NCI-H345 treated with DMSO at 0.1 percent for 48 hours (cell line): ENCODE results near the gene VSIG1.

Source experiments
- DNase-seq: peaks from one replicate; lab custom pipeline; 2025; ENCODE audit not compliant: unreplicated experiment; lab: John Stamatoyannopoulos, UW

Gene VSIG1

DNA sequence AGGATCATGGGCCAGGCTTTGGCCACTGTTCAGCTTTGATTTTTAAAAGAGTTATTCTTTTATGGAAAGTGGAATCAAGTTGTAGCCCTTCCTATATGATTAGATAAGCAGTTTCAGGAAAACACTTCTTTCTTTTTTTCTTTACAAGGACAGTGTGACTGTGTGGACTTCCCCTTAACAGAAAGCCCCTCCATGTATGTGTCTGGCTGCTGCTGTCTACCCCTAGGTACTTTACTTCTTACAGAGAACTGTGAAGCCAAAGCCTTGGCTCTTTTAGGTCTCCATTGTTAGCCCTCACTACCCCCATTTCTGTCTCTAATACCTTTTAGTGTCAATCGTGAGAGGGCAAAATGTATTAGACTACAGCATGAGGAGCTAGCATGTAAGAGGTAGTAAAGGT is 19.1 kb downstream of the VSIG1 start:
- no peak for DNase-seq

DNA sequence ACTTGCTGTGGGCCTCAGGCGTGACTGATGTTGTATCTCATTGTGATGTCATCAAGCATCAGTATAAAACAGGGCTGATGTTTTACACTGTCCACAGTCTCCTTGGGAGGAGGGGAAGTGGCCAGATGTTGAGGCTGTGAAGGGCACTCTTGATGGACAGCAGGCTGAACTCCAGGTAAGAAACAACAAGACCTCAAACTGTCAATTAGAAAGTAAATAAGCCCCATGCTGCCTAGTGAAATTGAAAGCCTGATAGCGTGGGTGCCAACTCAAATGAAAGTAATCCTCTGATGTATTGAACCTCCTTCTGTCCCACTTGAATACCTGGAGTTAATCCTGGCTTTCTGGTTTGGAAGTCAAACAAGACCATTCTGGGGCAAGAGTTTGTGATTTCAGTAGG is 19.7 kb downstream of the VSIG1 start:
- DNase-seq: no peak

DNA sequence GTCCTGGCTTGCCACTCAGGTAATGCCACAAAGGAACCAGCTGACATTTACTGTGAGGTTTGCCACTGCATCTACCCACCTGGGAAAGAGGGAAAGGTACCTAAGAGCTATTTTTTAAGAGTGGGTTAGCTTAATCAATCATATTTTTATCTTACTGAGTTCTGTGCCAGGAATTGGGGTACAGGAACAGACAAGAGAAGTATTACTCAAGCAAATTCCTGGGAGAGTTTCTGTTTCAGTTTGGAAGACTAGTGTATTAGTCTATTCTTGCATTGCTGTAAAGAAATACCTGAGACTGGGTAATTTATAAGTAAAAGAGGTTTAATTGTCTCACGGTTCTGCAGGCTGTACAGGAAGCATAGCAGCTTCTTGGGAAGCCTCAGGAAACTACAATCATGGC is 23.3 kb downstream of the VSIG1 start:
- no peak for DNase-seq

DNA sequence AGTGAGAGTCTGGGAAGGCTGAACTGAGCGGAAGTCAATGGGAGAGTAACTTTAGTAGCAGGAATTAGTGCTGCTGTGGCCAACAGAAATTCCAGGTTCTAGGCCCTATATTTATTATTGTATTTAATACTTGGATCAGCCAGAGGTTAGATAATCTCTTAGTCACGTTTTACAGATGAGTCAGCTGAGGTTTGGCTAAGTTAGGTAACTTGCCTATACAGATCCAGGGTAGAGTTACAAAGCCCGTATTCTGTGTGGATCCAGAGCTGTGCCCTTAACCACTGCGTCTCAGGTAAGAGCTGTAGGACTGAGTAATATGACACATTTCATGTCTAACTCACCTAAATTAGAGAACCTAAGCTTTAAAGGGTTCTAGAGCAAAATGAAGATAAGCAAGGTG is 26.0 kb downstream of the VSIG1 start:
- no peak for DNase-seq

DNA sequence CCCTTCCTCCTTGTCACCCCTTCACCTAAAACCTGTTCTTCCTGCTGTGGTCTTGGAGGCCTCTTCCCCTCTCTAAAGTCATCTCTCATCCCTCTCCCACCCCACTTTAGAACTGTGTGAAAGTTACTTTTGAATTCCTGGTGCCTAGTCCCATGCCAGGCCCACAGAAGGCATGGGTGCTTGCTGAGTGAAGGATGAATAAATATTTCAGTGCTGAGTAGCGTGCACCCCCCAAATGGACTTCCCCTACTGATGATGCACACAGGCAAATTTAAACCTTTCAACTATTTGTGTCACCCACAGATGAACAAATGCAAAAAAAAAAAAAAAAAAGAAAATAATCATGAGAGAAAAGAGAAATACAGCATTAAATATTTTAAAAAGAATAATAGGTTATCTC is 26.7 kb downstream of the VSIG1 start:
- no peak for DNase-seq

DNA sequence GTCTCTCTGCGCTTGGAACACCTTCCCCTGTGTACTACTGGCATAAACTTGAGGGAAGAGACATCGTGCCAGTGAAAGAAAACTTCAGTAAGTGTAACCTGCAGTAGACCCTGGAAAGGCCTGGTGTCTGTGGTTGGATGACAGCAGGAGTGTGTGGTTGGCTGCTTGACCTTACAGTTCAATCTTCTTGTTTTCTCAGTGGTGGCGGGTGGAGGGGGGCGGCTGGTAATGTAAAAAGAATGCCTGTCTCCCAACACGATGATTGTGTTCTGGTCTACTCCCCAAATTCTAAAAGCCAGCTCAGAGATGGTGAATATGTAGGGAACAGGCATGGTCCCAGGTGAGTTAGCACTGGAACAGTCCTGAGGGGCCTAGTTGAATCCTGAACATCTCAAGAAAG is 27.9 kb downstream of the VSIG1 start:
- DNase-seq: no peak

DNA sequence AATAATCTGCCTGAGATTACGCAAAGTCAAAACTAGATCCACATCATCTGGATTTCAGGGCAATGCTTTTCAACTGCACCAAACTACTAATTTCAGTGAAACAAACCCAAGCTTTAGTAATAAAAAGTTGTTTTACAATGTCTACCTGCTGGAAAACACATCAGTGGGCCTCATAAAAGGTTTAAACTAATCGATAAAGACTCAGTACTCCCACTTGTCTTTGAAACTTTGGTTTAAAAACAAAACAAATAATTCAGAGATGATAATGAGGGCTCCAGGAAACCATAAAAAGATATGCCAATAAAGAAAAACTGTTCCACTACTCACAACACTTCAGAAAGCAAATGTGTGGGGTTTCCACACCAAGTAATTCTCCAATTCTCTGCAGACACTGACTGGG is 36.2 kb downstream of the VSIG1 start:
- DNase-seq: no peak

DNA sequence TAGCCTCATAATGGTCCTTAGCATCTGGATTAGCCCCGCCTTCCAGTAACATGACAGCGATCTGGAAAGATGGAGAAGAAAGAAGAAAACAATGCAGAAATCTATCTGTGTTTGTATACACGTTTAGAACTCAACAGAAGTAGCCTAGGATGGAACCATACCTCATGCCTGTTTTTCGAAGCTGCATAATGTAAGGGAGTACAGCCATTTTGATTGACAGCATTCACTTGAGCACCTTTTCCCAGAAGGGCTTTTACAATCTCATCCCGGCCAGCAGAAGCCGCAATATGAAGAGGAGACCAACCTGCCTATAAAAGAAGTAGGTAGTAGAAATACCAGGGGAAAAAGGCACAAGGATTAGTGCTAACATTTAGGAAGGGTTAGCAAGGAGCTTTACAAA is 42.9 kb downstream of the VSIG1 start:
- no peak for DNase-seq

DNA sequence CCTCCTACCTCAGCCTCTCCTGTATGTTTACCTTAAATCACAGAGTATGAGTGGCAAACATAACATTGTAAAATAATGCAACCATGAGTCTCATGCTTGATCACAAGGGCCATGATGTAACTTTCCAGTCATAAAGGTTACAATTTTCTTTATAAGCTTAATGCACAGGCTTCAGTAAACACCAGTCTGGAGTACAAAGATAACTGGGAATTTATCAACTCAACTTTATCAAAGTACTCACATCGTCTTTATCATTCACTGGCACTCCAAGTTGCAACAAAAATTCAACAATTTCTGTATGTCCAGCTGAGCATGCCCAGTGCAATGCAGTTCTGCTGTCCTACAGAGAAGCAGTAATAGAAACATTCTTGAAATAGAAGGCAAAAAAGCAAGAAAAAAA is 43.6 kb downstream of the VSIG1 start:
- DNase-seq: no peak

DNA sequence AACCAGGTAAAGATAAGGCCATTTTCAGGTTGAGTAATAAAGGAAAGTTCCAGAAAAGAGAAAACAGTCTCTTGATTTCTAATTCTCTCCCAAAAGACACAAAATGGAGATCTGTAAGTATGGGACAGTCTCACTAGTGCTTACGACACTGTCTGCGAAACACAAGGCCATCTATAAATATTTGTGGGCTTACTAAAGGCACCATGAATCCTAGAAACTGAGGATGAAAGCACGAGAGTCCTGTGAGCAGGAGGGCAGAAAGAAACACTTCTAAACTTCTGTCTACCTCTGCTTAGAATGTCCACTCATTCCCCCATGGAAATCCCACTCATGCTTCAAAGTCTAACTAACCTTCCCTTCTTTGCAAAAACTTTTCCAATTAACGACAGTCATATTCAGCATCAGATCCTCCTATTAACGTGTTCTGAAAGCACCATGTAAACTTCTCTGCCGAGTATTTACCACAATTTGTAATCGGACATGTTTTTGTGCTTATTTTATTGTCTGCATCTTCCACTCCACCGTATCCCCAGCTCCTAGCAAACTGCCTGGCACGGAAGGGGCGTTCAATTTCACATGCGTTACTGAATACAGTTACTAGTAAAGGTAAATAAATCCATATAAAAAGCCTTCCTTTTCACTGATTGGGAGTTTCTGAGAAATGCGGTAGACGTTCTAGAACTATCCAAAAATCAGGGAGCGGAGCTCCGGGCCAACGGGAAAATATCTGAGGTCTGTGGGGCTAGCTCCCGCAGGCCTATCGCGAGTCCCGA is 45.8 kb downstream of the VSIG1 start:
- DNase-seq: peak; percentile 9

DNA sequence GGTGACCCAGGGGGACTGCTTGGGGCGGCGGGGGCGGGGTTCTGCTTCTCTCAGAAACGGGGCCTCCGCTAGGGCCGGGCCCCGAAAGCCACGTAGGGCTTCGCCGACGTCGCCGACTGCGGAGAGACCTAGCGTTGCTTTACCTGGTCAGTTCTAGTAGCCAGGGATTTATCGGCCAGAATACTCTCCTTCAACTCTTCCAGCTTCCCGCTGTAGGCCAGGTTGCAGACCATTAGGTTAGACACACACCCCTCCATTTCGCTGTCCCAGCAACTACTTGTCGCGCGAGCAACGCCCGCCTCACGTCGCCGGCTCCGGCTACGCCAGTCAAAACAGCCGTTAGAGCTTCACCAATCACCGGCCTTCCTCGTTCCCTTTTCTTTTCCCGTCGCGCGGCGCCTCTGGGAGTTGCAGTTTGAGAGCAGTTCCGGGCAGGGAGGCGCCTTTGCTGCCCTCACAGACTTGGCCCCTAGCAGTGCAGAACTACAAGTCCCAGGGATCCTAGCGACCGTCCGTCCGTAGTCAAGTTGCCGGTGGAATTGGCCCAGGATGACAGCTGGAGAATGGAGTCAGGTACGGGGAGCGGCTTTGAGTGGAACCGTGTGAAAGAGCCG is 46.5 kb downstream of the VSIG1 start, which contains the start of the genes ATG4A and PSMD10:
Gene ATG4A, plus strand, starts transcription at position 515 of the 614 bp plus-strand sequence. Its CDS starts 49 bp downstream, at position 564.
Gene PSMD10, minus strand, starts transcription at position 279 of the 614 bp plus-strand sequence. Its CDS starts 22 bp downstream, at position 257.
- DNase-seq: peak; percentile 93

DNA sequence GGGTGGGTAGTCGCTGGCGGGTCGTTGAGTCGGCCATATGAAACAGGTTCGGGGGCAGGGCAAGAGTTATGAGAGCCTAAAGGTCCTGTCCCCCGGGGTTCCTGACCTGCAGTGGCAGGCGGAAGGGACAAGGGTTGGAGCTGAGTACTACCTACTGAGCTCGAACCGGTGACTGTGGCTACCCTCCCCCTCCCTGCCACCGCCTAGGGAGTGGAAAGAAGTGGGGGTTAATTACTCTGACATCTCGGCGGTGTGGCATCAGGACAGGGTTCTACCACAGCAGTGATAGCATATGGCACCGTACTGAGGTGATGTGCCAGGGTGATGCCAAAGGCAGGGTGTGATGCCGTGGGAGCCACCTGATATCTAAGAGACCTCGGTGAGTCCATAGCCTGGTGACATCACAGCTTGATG is 47.0 kb downstream of the VSIG1 start:
- peak; percentile 37 for DNase-seq

DNA sequence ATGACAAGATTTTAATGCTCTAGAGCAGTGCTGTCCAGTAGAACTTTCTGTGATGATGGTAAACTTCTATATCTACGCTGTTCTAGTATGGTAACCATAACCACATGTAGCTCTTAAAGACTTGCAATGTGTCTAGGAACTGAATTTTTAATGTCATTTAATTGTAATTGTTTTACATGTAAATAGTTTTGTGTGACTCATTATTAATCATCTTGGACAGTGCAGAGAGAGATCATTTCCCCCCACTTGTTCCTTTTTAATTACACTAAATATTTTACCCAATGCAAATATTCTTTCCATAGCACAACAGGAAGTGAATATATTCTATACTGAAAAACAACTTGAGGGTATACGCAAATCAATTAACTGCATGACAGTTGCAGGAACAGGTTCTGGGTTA is 52.5 kb downstream of the VSIG1 start:
- no peak for DNase-seq

DNA sequence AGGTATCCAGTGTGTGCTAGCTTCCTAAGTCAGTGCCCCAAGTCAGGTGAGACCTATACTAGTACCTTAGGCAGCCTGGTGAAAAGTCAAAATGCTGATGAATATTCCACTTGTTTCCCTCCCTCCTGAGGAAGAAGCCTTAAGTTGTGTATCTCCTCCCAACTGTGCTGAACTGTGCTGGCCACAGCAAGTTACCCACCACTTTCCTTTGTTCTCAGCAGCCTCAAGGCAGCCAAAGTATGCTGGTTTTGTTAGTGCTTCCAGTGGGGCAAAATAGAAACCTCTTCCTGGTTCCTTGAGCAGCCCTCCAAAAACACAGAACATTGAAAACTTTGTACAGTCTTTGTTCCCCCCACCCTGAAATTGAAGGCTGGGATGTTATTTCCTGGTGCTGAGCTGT is 60.6 kb downstream of the VSIG1 start:
- DNase-seq: no peak

DNA sequence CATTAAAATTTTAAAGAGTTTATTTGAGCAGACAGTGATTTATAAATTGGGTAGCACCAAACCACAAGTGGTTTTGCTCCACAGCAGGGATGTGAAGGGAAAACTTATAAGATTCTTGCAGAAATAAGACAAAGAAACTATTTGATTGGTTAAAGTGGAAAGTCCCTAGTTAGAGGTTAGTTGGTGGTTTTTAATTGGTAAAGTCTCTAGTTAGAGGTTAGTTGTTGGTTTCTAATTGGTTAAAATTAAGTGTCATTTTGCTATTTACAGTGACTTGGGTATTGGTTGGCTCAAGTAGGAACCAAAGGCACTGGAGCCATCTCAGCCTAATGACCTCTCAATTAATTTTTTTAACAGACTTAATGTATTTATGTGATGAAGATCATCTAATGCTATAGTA is 69.7 kb downstream of the VSIG1 start:
- DNase-seq: no peak

DNA sequence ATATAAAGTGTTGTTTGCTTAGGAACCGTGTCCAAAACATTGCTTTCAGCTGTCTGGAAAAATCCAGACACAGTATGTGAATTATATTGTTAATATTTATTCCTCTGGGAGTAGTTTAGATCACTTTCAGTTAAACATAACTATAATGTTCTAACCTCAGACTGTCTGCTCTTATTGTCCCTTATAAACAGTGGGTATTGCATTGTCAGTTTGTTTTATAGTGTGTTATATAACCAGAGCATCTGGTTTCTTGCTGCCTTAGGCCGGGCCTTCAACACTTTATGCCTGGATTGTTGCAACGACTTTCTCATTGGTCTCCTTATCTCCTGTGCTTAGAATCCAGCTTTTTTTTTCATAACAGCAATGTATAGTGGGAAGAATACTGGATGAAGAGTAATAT is 73.1 kb downstream of the VSIG1 start:
- no peak for DNase-seq

DNA sequence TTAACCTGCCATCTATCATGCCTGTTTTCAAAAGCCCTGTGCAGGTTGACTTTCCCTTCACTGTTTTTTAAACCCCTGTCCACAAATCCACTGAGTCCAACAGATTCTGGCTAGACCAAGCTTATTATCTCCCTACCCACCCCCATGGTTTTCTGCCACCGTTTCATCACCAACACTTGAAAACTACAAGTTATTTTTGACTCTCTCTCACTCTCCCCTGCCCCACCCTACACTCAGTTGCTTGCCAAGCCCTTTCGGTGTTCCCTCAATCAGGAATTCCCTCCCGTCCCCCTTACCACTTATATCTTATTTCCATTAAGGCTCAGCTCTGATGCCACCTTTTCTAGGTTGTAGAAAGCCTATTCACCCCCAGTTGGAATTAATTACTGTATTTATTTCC is 76.4 kb downstream of the VSIG1 start:
- no peak for DNase-seq

DNA sequence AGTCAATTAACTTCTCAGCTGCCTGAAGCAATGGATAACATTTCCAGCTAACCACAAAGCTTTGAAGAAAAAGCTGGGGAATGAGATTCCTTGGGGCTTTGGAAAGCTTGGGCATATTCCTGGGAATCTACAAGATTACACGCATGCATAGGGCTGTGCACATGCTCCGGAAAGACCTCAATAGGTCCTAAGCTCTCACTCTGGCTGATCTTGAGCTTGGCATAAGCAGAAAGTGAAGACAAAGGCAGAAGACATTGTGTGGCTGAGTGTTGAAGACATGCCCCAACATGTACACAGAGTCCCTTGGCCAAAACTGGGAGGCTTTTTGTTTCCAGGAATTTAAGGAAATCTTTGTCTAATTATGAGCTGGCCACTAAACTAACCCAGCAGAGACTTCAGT is 77.9 kb downstream of the VSIG1 start:
- no peak for DNase-seq

DNA sequence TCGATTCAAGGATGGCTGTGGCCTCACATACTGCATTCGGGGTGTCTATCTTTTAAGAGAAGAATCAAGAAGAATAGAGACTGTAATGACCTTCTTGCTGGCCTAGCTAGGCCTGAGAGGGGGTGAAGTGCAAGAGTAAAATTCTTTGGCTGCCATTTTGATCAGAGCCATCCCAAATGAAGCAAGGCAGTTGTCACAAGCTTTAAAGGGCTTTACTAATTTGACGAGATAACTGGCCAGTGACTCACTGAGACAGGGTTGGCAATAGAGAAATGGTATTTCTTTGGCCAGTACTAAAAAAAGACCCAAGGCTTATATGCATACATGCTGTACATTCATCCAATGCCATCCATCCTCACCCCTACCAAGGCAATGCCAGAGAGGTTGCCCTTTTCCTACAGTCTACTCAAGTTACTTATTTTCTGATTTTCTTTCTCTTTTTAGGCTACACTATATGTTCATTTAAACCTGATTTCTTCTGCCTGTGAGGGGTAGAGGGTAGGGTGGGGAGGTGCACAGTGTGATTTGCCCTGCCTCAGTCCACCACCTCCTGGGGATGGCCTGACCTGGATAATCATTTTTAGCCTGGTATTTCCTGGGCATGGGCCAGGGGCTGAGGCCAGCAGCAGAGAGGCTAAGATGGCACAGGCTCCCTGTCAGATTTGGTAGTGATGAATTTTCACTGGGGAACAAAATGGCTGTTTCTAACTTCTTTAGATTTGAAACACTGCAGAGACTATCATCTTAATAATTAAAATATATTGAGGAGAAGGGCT is 78.9 kb downstream of the VSIG1 start:
- DNase-seq: no peak

DNA sequence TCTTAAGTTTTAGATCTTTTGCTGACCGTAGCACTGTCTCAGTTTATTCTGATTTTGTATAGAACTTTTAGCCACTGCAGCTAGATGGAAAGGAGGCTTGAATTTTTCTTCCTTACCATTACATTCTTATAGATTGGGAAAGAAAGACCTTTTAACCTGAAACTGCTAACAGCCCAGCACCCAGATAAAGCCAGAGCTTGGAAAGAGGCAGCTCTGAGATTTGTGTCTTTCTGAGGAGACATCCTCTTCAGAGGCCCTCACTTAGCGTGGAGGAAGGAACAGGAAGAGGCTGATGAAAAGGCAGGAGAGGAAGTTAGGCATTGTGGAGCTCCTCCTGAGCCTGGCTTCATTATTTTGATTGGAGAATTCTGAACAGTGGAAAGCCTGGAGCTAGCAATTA is 81.8 kb downstream of the VSIG1 start:
- no peak for DNase-seq

DNA sequence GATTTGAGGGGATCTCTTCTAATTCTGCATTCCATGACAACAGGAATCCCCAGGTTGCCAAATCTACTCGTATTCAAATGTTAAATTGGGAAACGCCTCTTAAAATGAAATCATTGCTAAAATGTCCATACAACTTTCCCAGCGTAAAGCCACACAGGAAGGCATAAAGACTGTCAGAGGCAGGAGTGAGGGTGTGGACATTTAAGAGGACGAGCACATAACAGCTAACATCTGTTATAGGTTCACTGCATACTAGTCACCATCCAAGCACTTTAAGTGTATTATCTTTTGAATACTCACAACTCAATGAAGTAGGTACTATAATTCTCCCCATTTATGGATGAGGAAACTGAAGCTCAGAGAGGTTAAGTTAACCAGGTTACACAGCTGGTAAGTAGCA is 82.3 kb downstream of the VSIG1 start:
- DNase-seq: no peak
